ENCODE measurements around the gene CTAGE9. TPM values are rescaled to one million over a fixed set of nuclear protein-coding genes. Genes with fewer than 3 reads are reported as not detected.

The CTAGE9 gene
- polyA plus RNA-seq, 3 donors: not detected

DNA sequence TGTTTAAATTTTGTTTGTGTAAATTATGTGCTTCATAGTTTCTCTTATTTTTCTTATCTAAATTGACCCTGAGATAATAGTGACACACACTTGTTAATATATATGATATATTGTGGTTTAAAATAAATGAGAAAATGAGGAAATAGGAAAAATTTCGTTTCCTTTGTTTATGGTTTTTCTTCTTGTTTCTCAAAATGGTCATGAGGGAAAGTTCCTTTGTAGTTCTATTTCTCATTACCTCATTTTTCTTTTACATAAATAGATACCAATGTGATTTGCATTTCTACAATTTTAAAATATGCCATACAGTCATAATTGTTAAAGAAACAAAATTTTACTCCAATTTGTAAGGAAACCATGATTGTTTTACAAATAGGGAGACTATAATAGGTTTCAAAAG, 18.8 kb downstream of the CTAGE9 start:
- no peak overlapping the region for H3K27ac ChIP-seq (ENCODE audit: low read depth in 1 of 2, low read length in 2 of 2)
- Mint-ChIP-seq H3K27me3 (ENCODE audit: low read depth in 3 of 3) (peaks cover 6 to 10% (median 10%) of the 10 kb centered on the region in 3 donors), H3K4me1 (peaks cover 22% of the 10 kb centered on the region), H3K36me3 (no peaks in the 10 kb centered on the region), H3K9me3 (peaks cover 0 to 2% (median 0%) of the 10 kb centered on the region in 7 donors), H3K27ac (no peak overlapping the region), H3K4me3 (no peak overlapping the region)
- H3K79me2 ChIP-seq (ENCODE audit: insufficient read depth, low read length): no peaks in the 10 kb centered on the region
- DNase-seq: no peak
- H2AFZ ChIP-seq (ENCODE audit: insufficient read depth, low read depth, low read length, poor library complexity, severe bottlenecking): no peak overlapping the region
- no CpG with 5 or more reads among the region's 1 CpG for WGBS (ENCODE audit: insufficient coverage)
- no peaks in the 10 kb centered on the region for H3K27me3 ChIP-seq (ENCODE audit: control insufficient read depth in 2 of 2, insufficient read depth in 2 of 2, low read length in 2 of 2)
- no peaks in the 10 kb centered on the region for H3K9me3 ChIP-seq (replicated peaks in 1 of 2; ENCODE audit: control insufficient read depth in 1 of 2, insufficient read depth in 1 of 2, low read length in 2 of 2)
- H3K9ac ChIP-seq (ENCODE audit: insufficient read depth, low read length, poor library complexity, severe bottlenecking): no peak overlapping the region
- intact Hi-C loops (cut with micrococcal nuclease): no loop called here
- no peaks in the 10 kb centered on the region for H3K36me3 ChIP-seq (replicated peaks in 1 of 2; ENCODE audit: control insufficient read depth in 1 of 2, insufficient read depth in 2 of 2, low read length in 2 of 2)
- no peak overlapping the region for H3K4me3 ChIP-seq (replicated peaks in 1 of 3; ENCODE audit: low read depth in 2 of 3, low read length in 3 of 3)
- H4K20me1 ChIP-seq (ENCODE audit: insufficient read depth, low read length): no peaks in the 10 kb centered on the region
- TF ChIP-seq CTCF (IDR thresholded peaks at IDR 0.05): no peak
- H3K4me2 ChIP-seq (replicated peaks; ENCODE audit: extremely low read depth, low read length, poor library complexity, severe bottlenecking): no peak overlapping the region
- H3K4me1 ChIP-seq (ENCODE audit: control insufficient read depth in 1 of 2, insufficient read depth in 2 of 2, low read length in 2 of 2): peaks cover 5 to 12% of the 10 kb centered on the region in 2 donors

DNA sequence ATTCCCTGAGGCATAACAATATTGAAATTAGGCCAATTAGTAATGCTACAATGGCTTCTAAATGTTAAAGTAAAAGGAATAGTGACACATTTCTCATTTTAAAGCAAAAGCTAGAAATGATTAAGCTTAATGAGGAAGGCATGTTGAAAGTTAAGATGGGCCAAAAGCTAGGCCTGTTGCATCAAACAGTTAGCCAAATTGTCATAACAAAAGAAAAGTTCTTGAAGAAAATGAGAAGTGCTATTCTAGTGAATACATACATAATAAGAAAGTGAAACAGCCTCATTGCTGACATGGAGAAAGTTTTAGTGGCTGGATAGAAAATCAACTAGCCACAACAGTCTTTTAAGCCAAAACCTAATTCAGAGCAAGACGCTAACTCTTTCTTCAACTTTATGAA, 22.5 kb downstream of the CTAGE9 start:
- H3K4me3 ChIP-seq (replicated peaks in 1 of 3; ENCODE audit: low read depth in 2 of 3, low read length in 3 of 3): no peak overlapping the region

More for the DNA sequence above, 22.5 kb downstream of the CTAGE9 start:
- no CpG with 5 or more reads among the region's 1 CpG for WGBS (ENCODE audit: insufficient coverage)
- Histone ChIP-seq H3K9ac (ENCODE audit: insufficient read depth, low read length, poor library complexity, severe bottlenecking) (no peak overlapping the region), H3K27ac (ENCODE audit: low read depth in 1 of 2, low read length in 2 of 2) (no peak overlapping the region), H2AFZ (ENCODE audit: insufficient read depth, low read depth, low read length, poor library complexity, severe bottlenecking) (no peak overlapping the region), H3K9me3 (replicated peaks in 1 of 2; ENCODE audit: control insufficient read depth in 1 of 2, insufficient read depth in 1 of 2, low read length in 2 of 2) (no peaks in the 10 kb centered on the region), H3K36me3 (replicated peaks in 1 of 2; ENCODE audit: control insufficient read depth in 1 of 2, insufficient read depth in 2 of 2, low read length in 2 of 2) (no peaks in the 10 kb centered on the region), H3K4me2 (replicated peaks; ENCODE audit: extremely low read depth, low read length, poor library complexity, severe bottlenecking) (no peak overlapping the region), H3K4me1 (ENCODE audit: control insufficient read depth in 1 of 2, insufficient read depth in 2 of 2, low read length in 2 of 2) (peaks cover 5 to 12% of the 10 kb centered on the region in 2 donors), H3K79me2 (ENCODE audit: insufficient read depth, low read length) (no peaks in the 10 kb centered on the region), H3K27me3 (ENCODE audit: control insufficient read depth in 2 of 2, insufficient read depth in 2 of 2, low read length in 2 of 2) (no peaks in the 10 kb centered on the region), H4K20me1 (ENCODE audit: insufficient read depth, low read length) (no peaks in the 10 kb centered on the region)
- peaks cover 22% of the 10 kb centered on the region for H3K4me1 Mint-ChIP-seq
- H3K27me3 Mint-ChIP-seq (ENCODE audit: low read depth in 3 of 3): peaks cover 0 to 2% (median 2%) of the 10 kb centered on the region in 3 donors
- H3K36me3 Mint-ChIP-seq: no peaks in the 10 kb centered on the region
- H3K9me3 Mint-ChIP-seq: peaks cover 0 to 2% (median 0%) of the 10 kb centered on the region in 7 donors
- no peak overlapping the region for H3K4me3 Mint-ChIP-seq
- TF ChIP-seq CTCF (IDR thresholded peaks at IDR 0.05): no peak
- no peak for DNase-seq
- intact Hi-C loops (cut with micrococcal nuclease): no loop called here
- H3K27ac Mint-ChIP-seq: peak overlapping the region in 2 of 7 donors; percentile 23 to 52
